IPS DF 19.7 (cell line): ENCODE results near the gene SYTL4.

Source experiments
- DNase-seq: peaks from one replicate; pipeline ENCODE4 v3.0.0-alpha.2; 2013; ENCODE audit warnings: low read depth, low spot score

Gene SYTL4

GRCh38 chrX:100695302-100695701 is 36.6 kb downstream of the SYTL4 start:
- DNase-seq: no peak

- no peak for DNase-seq
These were observed 44.4 kb downstream of the SYTL4 start for GRCh38 chrX:100687546-100687945.

- DNase-seq: no peak
These were observed 44.8 kb downstream of the SYTL4 start for GRCh38 chrX:100687128-100687527.

GRCh38 chrX:100685997-100686305 is 46.0 kb downstream of the SYTL4 start:
- no peak for DNase-seq

- DNase-seq: peak; percentile 20
These were observed 46.5 kb downstream of the SYTL4 start for GRCh38 chrX:100685284-100685996.

GRCh38 chrX:100682939-100683338 is 49.0 kb downstream of the SYTL4 start:
- DNase-seq: no peak

GRCh38 chrX:100681599-100681998 is 50.3 kb downstream of the SYTL4 start:
- DNase-seq: no peak

- DNase-seq: no peak
These were observed 51.2 kb downstream of the SYTL4 start for GRCh38 chrX:100680756-100681155.

- no peak for DNase-seq
These were observed 54.2 kb downstream of the SYTL4 start for GRCh38 chrX:100677611-100678181.

- DNase-seq: no peak
These were observed 57.2 kb downstream of the SYTL4 start for GRCh38 chrX:100674705-100675104.

GRCh38 chrX:100673397-100673953 is 58.4 kb downstream of the SYTL4 start:
- DNase-seq: no peak

GRCh38 chrX:100672966-100673365 is 59.0 kb downstream of the SYTL4 start:
- DNase-seq: no peak

- DNase-seq: no peak
These were observed 68.3 kb downstream of the SYTL4 start for GRCh38 chrX:100663642-100664041.

GRCh38 chrX:100662796-100663195 is 69.1 kb downstream of the SYTL4 start:
- no peak for DNase-seq

- DNase-seq: no peak
These were observed 69.8 kb downstream of the SYTL4 start for GRCh38 chrX:100662170-100662569.

GRCh38 chrX:100659431-100660137 is 72.3 kb downstream of the SYTL4 start:
- DNase-seq: no peak

GRCh38 chrX:100658941-100659381 is 73.0 kb downstream of the SYTL4 start:
- DNase-seq: no peak

- DNase-seq: no peak
These were observed 77.7 kb downstream of the SYTL4 start for GRCh38 chrX:100654261-100654660.

- DNase-seq: no peak
These were observed 79.7 kb downstream of the SYTL4 start for GRCh38 chrX:100652266-100652665.

GRCh38 chrX:100650841-100651240 is 81.1 kb downstream of the SYTL4 start:
- no peak for DNase-seq

- no peak for DNase-seq
These were observed 82.2 kb downstream of the SYTL4 start for GRCh38 chrX:100649550-100650356.
